GM19463 (cell line): ENCODE measurements around the gene INS.

Experiments
- ATAC-seq: cut with Tn5 transposase; IDR thresholded peaks from one replicate; pipeline ENCODE4 v1.9.1; 2021; ENCODE audit warnings: mild to moderate bottlenecking, moderate library complexity; ENCODE audit not compliant: unreplicated experiment

The INS gene

DNA sequence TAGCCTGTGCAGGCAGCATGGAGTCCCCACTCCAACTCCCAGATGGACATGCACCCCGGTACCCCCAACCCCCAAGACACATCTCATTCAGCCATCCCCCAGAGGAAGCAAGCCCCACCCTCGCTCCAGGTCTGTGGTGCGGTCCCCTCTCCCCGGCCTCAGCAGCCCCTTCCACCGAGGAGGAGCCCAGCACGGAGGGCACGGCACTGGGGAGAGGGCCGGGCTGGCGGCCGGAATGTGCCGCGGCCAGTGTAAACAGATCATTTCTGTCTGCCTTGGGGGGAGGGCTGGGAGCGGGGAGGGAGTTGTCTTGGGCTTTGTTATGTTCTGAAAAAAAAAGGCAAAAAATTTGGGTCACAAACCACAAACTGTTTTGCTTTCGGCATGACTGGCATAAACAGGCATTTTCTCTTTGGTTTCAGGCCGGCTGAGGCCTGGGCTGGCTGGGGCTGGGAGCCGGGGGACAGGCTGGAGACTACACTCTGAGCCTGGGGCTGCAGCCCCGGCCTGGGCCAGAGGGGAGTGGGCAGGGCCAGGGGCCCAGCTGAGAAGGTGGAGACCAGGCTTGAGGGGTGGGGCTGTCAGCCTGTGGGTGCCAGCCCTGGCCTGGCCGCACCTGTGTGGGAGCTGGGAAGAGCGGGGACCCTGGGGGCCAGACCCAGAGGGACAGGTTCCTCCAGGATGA is 38.6 kb downstream of the INS start:
- ATAC-seq = no peak

DNA sequence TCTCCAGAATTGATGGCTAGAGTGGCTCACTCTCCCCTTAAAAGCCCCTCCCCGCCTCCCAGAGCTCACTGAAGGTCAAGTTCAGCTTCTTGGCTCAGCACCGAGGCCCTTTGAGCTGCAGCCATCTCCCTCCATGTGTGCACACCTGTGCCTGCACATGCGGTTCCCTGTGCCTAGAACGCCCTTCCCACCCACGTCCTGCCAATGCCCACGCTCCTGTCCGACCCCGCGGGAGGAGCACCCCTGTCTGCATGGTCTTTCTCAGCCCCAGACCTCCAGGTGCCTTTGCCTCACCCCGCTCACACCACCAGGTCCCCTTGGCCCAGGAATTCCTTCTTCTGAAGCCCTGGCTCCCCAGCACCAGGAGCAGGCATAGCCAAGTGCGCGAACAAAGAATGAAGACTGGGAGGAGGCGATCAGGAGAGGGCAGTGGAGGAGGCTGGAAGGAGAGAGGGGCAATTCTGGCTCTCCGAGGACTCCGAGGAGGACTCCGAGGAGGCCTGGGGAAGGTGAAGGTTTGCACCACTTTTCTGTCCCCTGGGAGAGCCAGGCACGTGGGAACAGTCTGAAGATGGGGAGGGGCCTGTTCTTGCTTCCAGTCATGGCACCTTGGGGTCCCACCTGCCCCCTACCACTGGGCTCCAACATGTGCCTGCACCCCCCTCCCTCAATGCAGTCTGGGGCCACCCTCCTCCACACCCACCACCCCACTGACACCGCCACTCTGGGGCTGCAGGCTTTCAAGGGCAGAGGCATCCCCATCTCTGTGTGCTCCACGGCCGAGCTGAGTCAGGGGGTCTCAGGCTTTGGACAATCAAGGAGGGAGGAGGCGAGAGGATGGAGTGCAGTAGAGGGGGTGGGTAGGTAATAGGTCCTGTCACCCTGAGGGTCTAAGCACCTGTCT is 39.5 kb downstream of the INS start:
- no peak for ATAC-seq

GRCh38 chr11:2120359-2121100 is 40.5 kb downstream of the INS start:
- ATAC-seq = no peak

DNA sequence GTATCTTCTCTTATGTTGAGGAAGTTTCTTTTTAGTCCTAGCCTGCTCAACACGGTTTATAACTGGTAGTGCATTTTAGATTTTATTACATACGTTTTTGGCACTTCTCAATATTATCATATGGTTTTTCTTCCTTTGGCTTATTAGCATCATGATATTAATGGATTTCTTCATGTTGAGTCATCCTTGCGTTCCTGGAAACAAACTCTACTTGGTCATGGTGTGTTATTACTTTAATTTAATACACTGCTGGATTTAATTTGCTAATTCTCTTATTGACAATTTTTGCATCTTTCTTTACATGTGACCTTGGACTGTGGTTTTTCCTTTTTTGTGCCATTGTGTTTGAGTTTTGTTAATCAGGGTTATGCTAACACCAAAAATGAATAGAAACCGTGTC is 42.3 kb downstream of the INS start:
- ATAC-seq = no peak

DNA sequence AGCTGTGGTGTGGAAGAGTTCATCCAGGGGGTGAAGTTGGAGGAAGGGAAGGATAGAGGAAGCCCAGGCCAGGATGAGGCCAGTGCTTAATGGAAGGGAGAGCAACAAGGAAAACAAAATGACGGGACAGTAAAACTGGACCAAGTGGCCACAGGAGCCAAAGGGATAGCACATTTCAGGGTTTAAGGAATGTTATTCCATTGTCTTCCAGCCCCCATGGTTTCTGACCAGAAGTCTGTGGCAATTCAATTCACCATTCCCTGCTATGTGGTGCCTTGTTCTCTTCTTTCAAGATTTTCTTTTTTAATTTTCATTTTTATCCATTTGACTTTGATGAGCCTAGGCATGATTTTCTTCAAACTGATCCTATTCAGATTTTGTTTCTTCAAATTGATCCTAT is 44.3 kb downstream of the INS start:
- ATAC-seq = no peak

DNA sequence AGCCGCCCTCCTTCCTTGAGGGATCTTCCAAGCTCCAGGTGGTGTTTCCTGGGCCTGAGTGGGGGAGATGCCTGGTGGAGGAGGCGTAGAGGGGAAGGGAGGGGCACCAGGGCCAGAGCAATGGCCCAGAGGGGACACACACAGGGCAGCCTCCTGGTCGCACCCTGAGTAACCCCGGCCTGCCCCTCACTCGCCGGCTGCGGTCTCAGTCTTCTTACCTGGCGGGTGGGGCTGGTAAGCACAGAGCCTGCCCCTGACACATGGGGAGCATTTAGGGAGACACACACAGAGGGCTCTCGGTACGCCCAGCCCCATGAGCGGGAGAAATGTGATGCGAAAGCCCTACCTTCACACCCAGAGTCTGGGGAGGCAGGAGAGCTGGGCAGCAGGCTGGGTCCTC is 45.7 kb downstream of the INS start:
- no peak for ATAC-seq

- no peak for ATAC-seq
Measured at GRCh38 chr11:2114430-2115241, 46.4 kb downstream of the INS start.

GRCh38 chr11:2113776-2114175 is 47.2 kb downstream of the INS start:
- no peak for ATAC-seq

DNA sequence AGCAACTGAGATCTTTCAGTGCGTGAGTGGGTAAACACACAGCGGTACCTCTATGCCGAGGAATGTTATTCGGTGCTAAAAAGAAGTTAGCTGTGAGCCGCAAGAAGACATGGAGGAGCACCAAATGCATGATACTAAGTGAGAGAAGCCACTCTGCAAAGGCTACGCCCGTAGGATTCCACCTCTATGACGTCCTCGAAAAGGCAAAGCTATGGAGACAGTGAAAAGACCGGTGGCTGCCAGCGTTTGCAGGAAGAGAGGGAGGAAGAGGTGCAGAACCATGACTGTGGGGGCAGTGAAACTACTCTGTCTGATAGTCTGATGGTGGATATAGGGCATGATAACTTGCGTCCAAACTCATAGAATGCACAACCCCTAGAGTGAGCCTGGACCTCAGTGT is 50.5 kb downstream of the INS start:
- ATAC-seq = no peak
